ENCODE data around the gene EFHC1.

EFHC1 gene

GRCh38 chr6:52403627-52404026 lies 16.5 kb upstream of the EFHC1 start:
- H3K9me3 ChIP-seq (replicated peaks in 1 of 11): 0 out of 22 replicates have a peak, but pooled peaks cover 0 to 4% (median 0%) of the 10 kb centered on the region in 11 experiments
- H3K4me3 ChIP-seq: no peak overlapping the region
- peaks cover 2 to 7% (median 3%) of the 10 kb centered on the region in 10 experiments; a peak in 12 of 20 replicates for H3K4me1 ChIP-seq
- H3K9ac ChIP-seq: no peak overlapping the region
- H3K36me3 ChIP-seq: peaks cover 18 to 33% (median 26%) of the 10 kb centered on the region in 11 experiments
- H4K20me1 ChIP-seq: peaks cover 0 to 34% (median 0%) of the 10 kb centered on the region in 11 experiments; a peak in 4 of 22 replicates
- no peak overlapping the region for H3K4me2 ChIP-seq
- no peaks in the 10 kb centered on the region for H3K27me3 ChIP-seq
- H3K27ac ChIP-seq: no peak overlapping the region
- TF ChIP-seq Cebpa-rat (IDR thresholded peaks at IDR 0.05): no peak

- Histone ChIP-seq H3K9me3 (replicated peaks in 1 of 11) (0 out of 22 replicates have a peak, but pooled peaks cover 0 to 4% (median 0%) of the 10 kb centered on the region in 11 experiments), H3K27me3 (no peaks in the 10 kb centered on the region), H3K4me1 (peaks cover 0 to 11% (median 5%) of the 10 kb centered on the region in 10 experiments; a peak in 11 of 20 replicates), H3K27ac (no peak overlapping the region), H3K36me3 (peaks cover 18 to 33% (median 26%) of the 10 kb centered on the region in 11 experiments), H3K4me3 (no peak overlapping the region), H3K4me2 (no peak overlapping the region), H3K9ac (no peak overlapping the region), H4K20me1 (peaks cover 0 to 34% (median 0%) of the 10 kb centered on the region in 11 experiments; a peak in 4 of 22 replicates)
- TF ChIP-seq Cebpa-rat (IDR thresholded peaks at IDR 0.05): no peak
Measured at GRCh38 chr6:52405243-52405642, 14.9 kb upstream of the EFHC1 start.

GRCh38 chr6:52407467-52407866 lies 12.7 kb upstream of the EFHC1 start:
- no peaks in the 10 kb centered on the region for H3K27me3 ChIP-seq

GRCh38 chr6:52409499-52409898 lies 10.6 kb upstream of the EFHC1 start:
- Histone ChIP-seq H3K4me3 (no peak overlapping the region), H4K20me1 (peaks cover 0 to 30% (median 0%) of the 10 kb centered on the region in 11 experiments; a peak in 3 of 22 replicates), H3K9me3 (replicated peaks in 1 of 11) (no peaks in the 10 kb centered on the region), H3K27me3 (no peaks in the 10 kb centered on the region), H3K4me1 (peaks cover 0 to 11% (median 5%) of the 10 kb centered on the region in 10 experiments; a peak in 11 of 20 replicates), H3K36me3 (peaks cover 2 to 11% (median 7%) of the 10 kb centered on the region in 11 experiments; a peak in 15 of 22 replicates), H3K4me2 (peak overlapping the region in 8 of 11 experiments; percentile 7 to 21 (median 10); a peak in 6 of 22 replicates), H3K9ac (no peak overlapping the region), H3K27ac (no peak overlapping the region)
- 0 out of 22 replicates have a peak, but pooled peaks of 1 of the 11 experiments have one; percentile 22 for TF ChIP-seq Cebpa-rat (IDR thresholded peaks at IDR 0.05)

More at GRCh38 chr6:52407467-52407866, 12.7 kb upstream of the EFHC1 start:
- TF ChIP-seq Cebpa-rat (IDR thresholded peaks at IDR 0.05): no peak
- peaks cover 0 to 30% (median 0%) of the 10 kb centered on the region in 11 experiments; a peak in 3 of 22 replicates for H4K20me1 ChIP-seq
- peaks cover 0 to 11% (median 5%) of the 10 kb centered on the region in 10 experiments; a peak in 11 of 20 replicates for H3K4me1 ChIP-seq
- H3K27ac ChIP-seq: no peak overlapping the region
- peaks cover 18 to 32% (median 26%) of the 10 kb centered on the region in 11 experiments for H3K36me3 ChIP-seq
- no peak overlapping the region for H3K4me3 ChIP-seq
- H3K4me2 ChIP-seq: no peak overlapping the region
- H3K9ac ChIP-seq: no peak overlapping the region
- H3K9me3 ChIP-seq (replicated peaks in 1 of 11): 0 out of 22 replicates have a peak, but pooled peaks cover 0 to 4% (median 0%) of the 10 kb centered on the region in 11 experiments

GRCh38 chr6:52410979-52411378 lies 9.2 kb upstream of the EFHC1 start:
- no peaks in the 10 kb centered on the region for H3K27me3 ChIP-seq
- no peak overlapping the region for H3K4me2 ChIP-seq
- H4K20me1 ChIP-seq: peaks cover 0 to 17% (median 0%) of the 10 kb centered on the region in 11 experiments; a peak in 2 of 22 replicates
- no peaks in the 10 kb centered on the region for H3K36me3 ChIP-seq
- H3K4me3 ChIP-seq: no peak overlapping the region
- H3K9ac ChIP-seq: no peak overlapping the region
- no peak for TF ChIP-seq Cebpa-rat (IDR thresholded peaks at IDR 0.05)
- peaks cover under 1 to 19% (median 8%) of the 10 kb centered on the region in 10 experiments; a peak in 19 of 20 replicates for H3K4me1 ChIP-seq
- no peaks in the 10 kb centered on the region for H3K9me3 ChIP-seq (replicated peaks in 1 of 11)
- no peak overlapping the region for H3K27ac ChIP-seq

- Histone ChIP-seq H3K9me3 (replicated peaks in 1 of 11) (no peaks in the 10 kb centered on the region), H4K20me1 (peaks cover 0 to 11% (median 0%) of the 10 kb centered on the region in 11 experiments; a peak in 2 of 22 replicates), H3K9ac (no peak overlapping the region), H3K4me3 (no peak overlapping the region), H3K4me1 (peaks cover 8 to 28% (median 16%) of the 10 kb centered on the region in 10 experiments), H3K4me2 (no peak overlapping the region), H3K27ac (no peak overlapping the region), H3K36me3 (no peaks in the 10 kb centered on the region), H3K27me3 (no peaks in the 10 kb centered on the region)
- TF ChIP-seq Cebpa-rat (IDR thresholded peaks at IDR 0.05): no peak
Measured at GRCh38 chr6:52411911-52412310, 8.2 kb upstream of the EFHC1 start.

GRCh38 chr6:52415333-52415732 lies 4.8 kb upstream of the EFHC1 start:
- TF ChIP-seq Cebpa-rat (IDR thresholded peaks at IDR 0.05): no peak
- Histone ChIP-seq H3K9ac (peak overlapping the region in 1 of 11 experiments; percentile 13; a peak in 1 of 22 replicates), H4K20me1 (no peaks in the 10 kb centered on the region), H3K4me3 (no peak overlapping the region), H3K4me1 (peaks cover 22 to 45% (median 38%) of the 10 kb centered on the region in 10 experiments), H3K9me3 (replicated peaks in 1 of 11) (no peaks in the 10 kb centered on the region), H3K4me2 (peak overlapping the region in 1 of 11 experiments; percentile 51; a peak in 2 of 22 replicates), H3K27me3 (no peaks in the 10 kb centered on the region), H3K36me3 (no peaks in the 10 kb centered on the region), H3K27ac (no peak overlapping the region)

GRCh38 chr6:52415917-52416628 lies 4.1 kb upstream of the EFHC1 start:
- no peak overlapping the region for H3K27ac ChIP-seq
- no peak overlapping the region for H3K4me3 ChIP-seq
- H4K20me1 ChIP-seq: no peaks in the 10 kb centered on the region
- peaks cover 28 to 52% (median 45%) of the 10 kb centered on the region in 10 experiments for H3K4me1 ChIP-seq
- TF ChIP-seq Cebpa-rat (IDR thresholded peaks at IDR 0.05): no peak
- peak overlapping the region in 1 of 11 experiments; percentile 13; a peak in 2 of 22 replicates for H3K9ac ChIP-seq
- H3K4me2 ChIP-seq: peak overlapping the region in 5 of 11 experiments; percentile 1 to 51 (median 17); a peak in 5 of 22 replicates
- no peaks in the 10 kb centered on the region for H3K27me3 ChIP-seq
- no peaks in the 10 kb centered on the region for H3K9me3 ChIP-seq (replicated peaks in 1 of 11)
- H3K36me3 ChIP-seq: no peaks in the 10 kb centered on the region

- Histone ChIP-seq H3K27ac (peak overlapping the region in 4 of 11 experiments; percentile 3 to 44 (median 36); a peak in 3 of 22 replicates), H3K4me2 (peak overlapping the region; percentile 4 to 95 (median 46); a peak in 19 of 22 replicates)
Measured at GRCh38 chr6:52416629-52417151, 3.5 kb upstream of the EFHC1 start.

More at GRCh38 chr6:52416629-52417151, 3.5 kb upstream of the EFHC1 start:
- H3K9ac ChIP-seq: peak overlapping the region in 5 of 11 experiments; percentile 0 to 44 (median 24); a peak in 3 of 22 replicates
- H3K4me3 ChIP-seq: no peak overlapping the region
- TF ChIP-seq Cebpa-rat (IDR thresholded peaks at IDR 0.05): no peak
- no peaks in the 10 kb centered on the region for H3K9me3 ChIP-seq (replicated peaks in 1 of 11)
- H3K27me3 ChIP-seq: no peaks in the 10 kb centered on the region
- H3K36me3 ChIP-seq: no peaks in the 10 kb centered on the region
- H3K4me1 ChIP-seq: peaks cover 29 to 58% (median 49%) of the 10 kb centered on the region in 10 experiments
- H4K20me1 ChIP-seq: no peaks in the 10 kb centered on the region
